GM23338 (cell line): ENCODE measurements around the gene LCN10. TPM values are rescaled to one million over a fixed set of nuclear protein-coding genes. Genes with fewer than 3 reads are reported as not detected.

Source experiments
- ATAC-seq: fragments of 200-7000 bp; cut with Tn5 transposase; 3 replicates; pipeline ENCODE4 v1.9.1; 2020
- DNase-seq: peaks from one replicate; pipeline ENCODE4 v3.0.0-alpha.2; 2015; ENCODE audit warnings: low spot score
- H2AFZ ChIP-seq: fragments of 200-600 bp; sonication (generic); 2 replicates; pipeline ENCODE4 v1.8.0; 2016; ENCODE audit warnings: antibody characterized with exemption, mild to moderate bottlenecking, moderate library complexity
- H3F3A ChIP-seq: fragments of 200-600 bp; sonication (generic); replicated peaks from 2 replicates; pipeline ENCODE4 v1.8.0; 2017; ENCODE audit warnings: antibody characterized with exemption, mixed run types, low read depth
- H3K27ac ChIP-seq: fragments of 200-600 bp; sonication (generic); 2 replicates; pipeline ENCODE4 v1.6.1; 2016; ENCODE audit warnings: low read depth
- H3K27me3 ChIP-seq: fragments of 200-600 bp; sonication (generic); 2 replicates; pipeline ENCODE4 v1.8.0; 2016; ENCODE audit warnings: mild to moderate bottlenecking, mixed run types, moderate library complexity; ENCODE audit not compliant: insufficient read depth
- H3K36me3 ChIP-seq: fragments of 200-600 bp; sonication (generic); 2 replicates; pipeline ENCODE4 v1.8.0; 2016; ENCODE audit warnings: mild to moderate bottlenecking; ENCODE audit not compliant: insufficient read depth
- H3K4me1 ChIP-seq: fragments of 200-600 bp; sonication (generic); 2 replicates; pipeline ENCODE4 v1.8.0; 2016; ENCODE audit warnings: mild to moderate bottlenecking, moderate library complexity; ENCODE audit not compliant: insufficient read depth
- H3K4me2 ChIP-seq: fragments of 200-600 bp; sonication (generic); 2 replicates; pipeline ENCODE4 v1.7.1; 2017; ENCODE audit warnings: mixed run types
- H3K4me3 ChIP-seq: fragments of 200-600 bp; sonication (generic); 2 replicates; pipeline ENCODE4 v1.6.1; 2016; ENCODE audit warnings: mixed run types
- H3K79me2 ChIP-seq: fragments of 200-600 bp; sonication (generic); replicated peaks from 2 replicates; pipeline ENCODE4 v1.8.0; 2017; ENCODE audit warnings: mild to moderate bottlenecking; ENCODE audit not compliant: insufficient read depth
- H3K9me2 ChIP-seq: fragments of 200-600 bp; sonication (generic); 2 replicates; pipeline ENCODE4 v1.8.0; 2017; ENCODE audit not compliant: insufficient read depth
- H4K20me1 ChIP-seq: fragments of 200-600 bp; sonication (generic); replicated peaks from 2 replicates; pipeline ENCODE4 v1.8.0; 2017; ENCODE audit warnings: mild to moderate bottlenecking; ENCODE audit not compliant: insufficient read depth
- H3K27ac Mint-ChIP-seq: 2 replicates; pipeline ENCODE4 v1.8.0; 2020; ENCODE audit warnings: inconsistent platforms, mild to moderate bottlenecking, moderate library complexity, mixed read lengths
- H3K27me3 Mint-ChIP-seq: 3 replicates; pipeline ENCODE4 v1.8.0; 2022; ENCODE audit warnings: low read depth, mild to moderate bottlenecking, moderate library complexity, mixed read lengths, inconsistent platforms; ENCODE audit not compliant: insufficient read depth, poor library complexity
- H3K36me3 Mint-ChIP-seq: 3 replicates; pipeline ENCODE4 v1.8.0; 2021; ENCODE audit warnings: low read depth, mild to moderate bottlenecking, inconsistent platforms, moderate library complexity, mixed read lengths
- H3K4me1 Mint-ChIP-seq: 3 replicates; pipeline ENCODE4 v1.8.0; 2020; ENCODE audit warnings: mild to moderate bottlenecking, inconsistent platforms, mixed read lengths
- H3K4me3 Mint-ChIP-seq: 3 replicates; pipeline ENCODE4 v1.8.0; 2021; ENCODE audit warnings: moderate library complexity, mild to moderate bottlenecking, inconsistent platforms, mixed read lengths
- H3K9me3 Mint-ChIP-seq: 3 replicates; pipeline ENCODE4 v1.8.0; 2020; ENCODE audit warnings: moderate library complexity, mild to moderate bottlenecking, inconsistent platforms, mixed read lengths
- CREB1 ChIP-seq: fragments of 250-450 bp; sonication (Bioruptor Pico); IDR thresholded peaks from 2 replicates; pipeline ENCODE4 v1.5.0; 2020; ENCODE audit warnings: low read depth, mild to moderate bottlenecking, moderate library complexity
- CTCF ChIP-seq, 2 experiments: fragments of 200-600 bp in 1 of 2; sonication (generic) in 1 of 2; conservative IDR thresholded peaks; 2 replicates each; pipeline versions ENCODE4 v1.5.1 to v1.6.1; 2016 to 2017; ENCODE audit warnings: antibody characterized with exemption in 2 of 2, low read depth in 2 of 2, mild to moderate bottlenecking in 2 of 2, moderate library complexity in 1 of 2
- ETS1 ChIP-seq: IDR thresholded peaks from 2 replicates; pipeline ENCODE4 v1.6.1; 2016; ENCODE audit warnings: antibody characterized with exemption
- EZH2 ChIP-seq: fragments of 200-600 bp; sonication (generic); IDR thresholded peaks from one replicate; pipeline ENCODE4 v1.8.0; 2017; ENCODE audit warnings: antibody characterized with exemption, mild to moderate bottlenecking, low read depth; ENCODE audit not compliant: unreplicated experiment
- EZH2phosphoT487 ChIP-seq: fragments of 200-600 bp; sonication (generic); IDR thresholded peaks from one replicate; pipeline ENCODE4 v1.8.1; 2018; ENCODE audit warnings: antibody characterized with exemption; ENCODE audit not compliant: unreplicated experiment
- JUNB ChIP-seq: IDR thresholded peaks from one replicate; pipeline ENCODE4 v1.6.1; 2016; ENCODE audit warnings: antibody characterized with exemption; ENCODE audit not compliant: unreplicated experiment
- NANOG ChIP-seq: IDR thresholded peaks from 2 replicates; pipeline ENCODE4 v1.6.1; 2016; ENCODE audit warnings: antibody characterized with exemption, borderline replicate concordance
- POLR2AphosphoS5 ChIP-seq: IDR thresholded peaks from 2 replicates; pipeline ENCODE4 v1.6.1; 2016; ENCODE audit warnings: antibody characterized with exemption, low read depth
- REST ChIP-seq: IDR thresholded peaks from one replicate; pipeline ENCODE4 v1.6.1; 2018; ENCODE audit warnings: antibody characterized with exemption; ENCODE audit not compliant: unreplicated experiment
- STAT1 ChIP-seq: IDR thresholded peaks from one replicate; pipeline ENCODE4 v1.6.1; 2016; ENCODE audit warnings: antibody characterized with exemption; ENCODE audit not compliant: unreplicated experiment
- ZNF114 ChIP-seq: fragments of 250-450 bp; sonication (Bioruptor Pico); IDR thresholded peaks from 2 replicates; pipeline ENCODE4 v1.5.0; 2020; ENCODE audit warnings: mild to moderate bottlenecking, moderate library complexity
- ZNF331 ChIP-seq: fragments of 250-450 bp; sonication (Bioruptor Pico); IDR thresholded peaks from 2 replicates; pipeline ENCODE4 v1.5.0; 2020; ENCODE audit warnings: low read depth, mild to moderate bottlenecking, moderate library complexity
- polyA plus RNA-seq: library from polyadenylated mRNA; unstranded; fragments of >200 nt; fragmentation: Nextera tagmentation; extraction: Ambion mirVana; gene quantifications from 2 replicates; pipeline ENCODE4 v1.2.1, GENCODE V29; 2016
- total RNA-seq: library from RNA; depleted of rRNA; stranded (reverse); fragments of >200 nt; shearing (Covaris generic); gene quantifications from 2 replicates; pipeline ENCODE4 v1.2.3, GENCODE V29; 2014
- TF ChIP-seq, protein P1 (sequence below): fragments of 250-450 bp; sonication (Bioruptor Pico); IDR thresholded peaks from 2 replicates; pipeline ENCODE4 v1.5.0; 2020; ENCODE audit warnings: mild to moderate bottlenecking, moderate library complexity

The LCN10 gene
- total and polyA plus RNA-seq, 2 experiments from 2014 or later: 0.45 to 0.74 TPM

DNA sequence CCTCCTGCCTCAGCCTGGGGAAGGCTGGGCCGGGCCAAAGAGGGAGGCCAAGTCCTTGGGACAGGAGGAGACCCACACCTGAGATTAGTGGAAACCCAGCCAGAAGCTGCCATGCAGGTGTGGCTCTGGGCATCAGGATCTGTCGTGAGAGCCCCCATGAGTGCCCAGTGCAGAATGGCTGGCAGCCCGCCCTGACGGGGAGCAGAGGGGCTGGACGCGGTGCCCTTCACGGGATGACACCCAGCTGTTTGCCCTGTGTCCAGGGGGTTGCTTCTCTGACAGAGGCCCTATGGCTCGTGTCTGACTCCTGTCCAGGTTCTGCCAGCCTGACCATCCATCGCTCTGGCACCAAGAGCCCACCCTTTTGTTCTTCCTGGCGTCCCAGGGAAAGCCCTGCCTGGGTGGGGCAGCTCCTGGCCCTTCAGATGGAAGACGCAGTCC is 21.8 kb downstream of the LCN10 start:
- peak overlapping the region; percentile 32; the same call in 1 of the 2 replicates for H3K27ac ChIP-seq
- no peak overlapping the region for H3K4me3 Mint-ChIP-seq
- ATAC-seq: no peak

More for the DNA sequence above, 21.8 kb downstream of the LCN10 start:
- H3K4me2 ChIP-seq: no peak overlapping the region
- H3K4me1 Mint-ChIP-seq: peaks cover 8% of the 10 kb centered on the region
- H3K9me3 Mint-ChIP-seq: no peaks in the 10 kb centered on the region
- H3F3A ChIP-seq: peaks cover 33% of the 10 kb centered on the region
- peaks cover 19% of the 10 kb centered on the region for H3K36me3 ChIP-seq
- H3K9me2 ChIP-seq: no peaks in the 10 kb centered on the region
- H4K20me1 ChIP-seq: peaks cover 17% of the 10 kb centered on the region
- no peak overlapping the region for H2AFZ ChIP-seq
- H3K4me1 ChIP-seq: no peaks in the 10 kb centered on the region; the same call in 1 of the 2 replicates
- peaks cover 34% of the 10 kb centered on the region for H3K36me3 Mint-ChIP-seq
- peaks cover 32% of the 10 kb centered on the region for H3K27me3 Mint-ChIP-seq
- no peak overlapping the region for H3K4me3 ChIP-seq
- TF ChIP-seq, protein P1, sequence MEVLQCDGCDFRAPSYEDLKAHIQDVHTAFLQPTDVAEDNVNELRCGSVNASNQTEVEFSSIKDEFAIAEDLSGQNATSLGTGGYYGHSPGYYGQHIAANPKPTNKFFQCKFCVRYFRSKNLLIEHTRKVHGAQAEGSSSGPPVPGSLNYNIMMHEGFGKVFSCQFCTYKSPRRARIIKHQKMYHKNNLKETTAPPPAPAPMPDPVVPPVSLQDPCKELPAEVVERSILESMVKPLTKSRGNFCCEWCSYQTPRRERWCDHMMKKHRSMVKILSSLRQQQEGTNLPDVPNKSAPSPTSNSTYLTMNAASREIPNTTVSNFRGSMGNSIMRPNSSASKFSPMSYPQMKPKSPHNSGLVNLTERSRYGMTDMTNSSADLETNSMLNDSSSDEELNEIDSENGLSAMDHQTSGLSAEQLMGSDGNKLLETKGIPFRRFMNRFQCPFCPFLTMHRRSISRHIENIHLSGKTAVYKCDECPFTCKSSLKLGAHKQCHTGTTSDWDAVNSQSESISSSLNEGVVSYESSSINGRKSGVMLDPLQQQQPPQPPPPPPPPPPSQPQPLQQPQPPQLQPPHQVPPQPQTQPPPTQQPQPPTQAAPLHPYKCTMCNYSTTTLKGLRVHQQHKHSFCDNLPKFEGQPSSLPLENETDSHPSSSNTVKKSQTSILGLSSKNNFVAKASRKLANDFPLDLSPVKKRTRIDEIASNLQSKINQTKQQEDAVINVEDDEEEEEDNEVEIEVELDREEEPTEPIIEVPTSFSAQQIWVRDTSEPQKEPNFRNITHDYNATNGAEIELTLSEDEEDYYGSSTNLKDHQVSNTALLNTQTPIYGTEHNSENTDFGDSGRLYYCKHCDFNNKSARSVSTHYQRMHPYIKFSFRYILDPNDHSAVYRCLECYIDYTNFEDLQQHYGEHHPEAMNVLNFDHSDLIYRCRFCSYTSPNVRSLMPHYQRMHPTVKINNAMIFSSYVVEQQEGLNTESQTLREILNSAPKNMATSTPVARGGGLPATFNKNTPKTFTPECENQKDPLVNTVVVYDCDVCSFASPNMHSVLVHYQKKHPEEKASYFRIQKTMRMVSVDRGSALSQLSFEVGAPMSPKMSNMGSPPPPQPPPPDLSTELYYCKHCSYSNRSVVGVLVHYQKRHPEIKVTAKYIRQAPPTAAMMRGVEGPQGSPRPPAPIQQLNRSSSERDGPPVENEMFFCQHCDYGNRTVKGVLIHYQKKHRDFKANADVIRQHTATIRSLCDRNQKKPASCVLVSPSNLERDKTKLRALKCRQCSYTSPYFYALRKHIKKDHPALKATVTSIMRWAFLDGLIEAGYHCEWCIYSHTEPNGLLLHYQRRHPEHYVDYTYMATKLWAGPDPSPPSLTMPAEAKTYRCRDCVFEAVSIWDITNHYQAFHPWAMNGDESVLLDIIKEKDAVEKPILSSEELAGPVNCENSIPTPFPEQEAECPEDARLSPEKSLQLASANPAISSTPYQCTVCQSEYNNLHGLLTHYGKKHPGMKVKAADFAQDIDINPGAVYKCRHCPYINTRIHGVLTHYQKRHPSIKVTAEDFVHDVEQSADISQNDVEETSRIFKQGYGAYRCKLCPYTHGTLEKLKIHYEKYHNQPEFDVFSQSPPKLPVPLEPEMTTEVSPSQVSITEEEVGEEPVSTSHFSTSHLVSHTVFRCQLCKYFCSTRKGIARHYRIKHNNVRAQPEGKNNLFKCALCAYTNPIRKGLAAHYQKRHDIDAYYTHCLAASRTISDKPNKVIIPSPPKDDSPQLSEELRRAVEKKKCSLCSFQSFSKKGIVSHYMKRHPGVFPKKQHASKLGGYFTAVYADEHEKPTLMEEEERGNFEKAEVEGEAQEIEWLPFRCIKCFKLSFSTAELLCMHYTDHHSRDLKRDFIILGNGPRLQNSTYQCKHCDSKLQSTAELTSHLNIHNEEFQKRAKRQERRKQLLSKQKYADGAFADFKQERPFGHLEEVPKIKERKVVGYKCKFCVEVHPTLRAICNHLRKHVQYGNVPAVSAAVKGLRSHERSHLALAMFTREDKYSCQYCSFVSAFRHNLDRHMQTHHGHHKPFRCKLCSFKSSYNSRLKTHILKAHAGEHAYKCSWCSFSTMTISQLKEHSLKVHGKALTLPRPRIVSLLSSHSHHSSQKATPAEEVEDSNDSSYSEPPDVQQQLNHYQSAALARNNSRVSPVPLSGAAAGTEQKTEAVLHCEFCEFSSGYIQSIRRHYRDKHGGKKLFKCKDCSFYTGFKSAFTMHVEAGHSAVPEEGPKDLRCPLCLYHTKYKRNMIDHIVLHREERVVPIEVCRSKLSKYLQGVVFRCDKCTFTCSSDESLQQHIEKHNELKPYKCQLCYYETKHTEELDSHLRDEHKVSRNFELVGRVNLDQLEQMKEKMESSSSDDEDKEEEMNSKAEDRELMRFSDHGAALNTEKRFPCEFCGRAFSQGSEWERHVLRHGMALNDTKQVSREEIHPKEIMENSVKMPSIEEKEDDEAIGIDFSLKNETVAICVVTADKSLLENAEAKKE (CRISPR knock-in tag): no peak
- TF ChIP-seq CREB1 (no peak), NANOG (no peak), EZH2 (no peak), REST (no peak), ZNF114 (CRISPR knock-in tag) (no peak), ZNF331 (CRISPR knock-in tag) (no peak), STAT1 (no peak), CTCF (conservative IDR thresholded peaks at IDR 0.05; ENCODE audit: low read depth in 2 of 2) (no peak), EZH2phosphoT487 (no peak), ETS1 (no peak), JUNB (no peak), POLR2AphosphoS5 (no peak)
- peaks cover 7% of the 10 kb centered on the region for H3K79me2 ChIP-seq
- no peak for DNase-seq
- H3K27ac Mint-ChIP-seq: peak overlapping the region; percentile 7; the same call in 1 of the 2 replicates
- no peaks in the 10 kb centered on the region for H3K27me3 ChIP-seq
